ENCODE data around the gene SCAF8. TPM values are rescaled to one million over a fixed set of nuclear protein-coding genes. Genes with fewer than 3 reads are reported as not detected.

SCAF8 gene
- polyA plus RNA-seq, 1 donor = 34.7 TPM

- Histone ChIP-seq H3K9me3 (ENCODE audit: control insufficient read depth, low read depth, low read length) (no peaks in the 10 kb centered on the region), H3K4me3 (ENCODE audit: low read length) (no peak overlapping the region), H3K27me3 (ENCODE audit: control insufficient read depth, insufficient read depth, low read length) (no peaks in the 10 kb centered on the region), H3K27ac (ENCODE audit: low read length) (no peak overlapping the region), H3K36me3 (ENCODE audit: control insufficient read depth, insufficient read depth, low read length) (peaks cover 5% of the 10 kb centered on the region), H3K4me1 (ENCODE audit: control insufficient read depth, insufficient read depth, low read length) (peaks cover 11% of the 10 kb centered on the region)
- no peak for DNase-seq
- 100% methylated on average over 2 of the region's 3 CpGs for WGBS (ENCODE audit: insufficient coverage, low lambda C conversion rate)
Measured at GRCh38 chr6:154876486-154877280, 143.5 kb downstream of the SCAF8 start.

- Histone ChIP-seq H3K4me1 (ENCODE audit: control insufficient read depth, insufficient read depth, low read length) (peaks cover 11% of the 10 kb centered on the region), H3K9me3 (ENCODE audit: control insufficient read depth, low read depth, low read length) (no peaks in the 10 kb centered on the region), H3K27ac (ENCODE audit: low read length) (no peak overlapping the region), H3K27me3 (ENCODE audit: control insufficient read depth, insufficient read depth, low read length) (no peaks in the 10 kb centered on the region), H3K4me3 (ENCODE audit: low read length) (no peak overlapping the region), H3K36me3 (ENCODE audit: control insufficient read depth, insufficient read depth, low read length) (peaks cover 7% of the 10 kb centered on the region)
- WGBS (ENCODE audit: insufficient coverage, low lambda C conversion rate) = 100% methylated on average over 1 of the region's 6 CpGs
- DNase-seq = no peak
Measured at GRCh38 chr6:154878871-154879491, 145.8 kb downstream of the SCAF8 start.

- H3K36me3 ChIP-seq (ENCODE audit: control insufficient read depth, insufficient read depth, low read length) = peaks cover 7% of the 10 kb centered on the region
- 84% methylated on average over 2 of the region's 3 CpGs for WGBS (ENCODE audit: insufficient coverage, low lambda C conversion rate)
- no peak overlapping the region for H3K27ac ChIP-seq (ENCODE audit: low read length)
- no peak for DNase-seq
- no peaks in the 10 kb centered on the region for H3K4me1 ChIP-seq (ENCODE audit: control insufficient read depth, insufficient read depth, low read length)
- no peak overlapping the region for H3K4me3 ChIP-seq (ENCODE audit: low read length)
- no peaks in the 10 kb centered on the region for H3K9me3 ChIP-seq (ENCODE audit: control insufficient read depth, low read depth, low read length)
- no peaks in the 10 kb centered on the region for H3K27me3 ChIP-seq (ENCODE audit: control insufficient read depth, insufficient read depth, low read length)
Measured at GRCh38 chr6:154882107-154882506, 148.9 kb downstream of the SCAF8 start.

Other genes with a start within 250 kb of the SCAF8 start
- gene CNKSR3, start 222.7 kb upstream of the SCAF8 start, polyA plus RNA-seq = 25.8 TPM